GM18909 (cell line): Measurements from ENCODE around the gene PLCD4.

Experiments
- ATAC-seq: cut with Tn5 transposase; IDR thresholded peaks from one replicate; pipeline ENCODE4 v1.9.1; 2021; ENCODE audit warnings: mild to moderate bottlenecking; ENCODE audit not compliant: unreplicated experiment, poor library complexity

PLCD4 gene

GRCh38 chr2:218662377-218662776, 54.7 kb downstream of the PLCD4 start:
- ATAC-seq, result no peak

GRCh38 chr2:218662827-218663226, 55.1 kb downstream of the PLCD4 start:
- ATAC-seq, result no peak

DNA sequence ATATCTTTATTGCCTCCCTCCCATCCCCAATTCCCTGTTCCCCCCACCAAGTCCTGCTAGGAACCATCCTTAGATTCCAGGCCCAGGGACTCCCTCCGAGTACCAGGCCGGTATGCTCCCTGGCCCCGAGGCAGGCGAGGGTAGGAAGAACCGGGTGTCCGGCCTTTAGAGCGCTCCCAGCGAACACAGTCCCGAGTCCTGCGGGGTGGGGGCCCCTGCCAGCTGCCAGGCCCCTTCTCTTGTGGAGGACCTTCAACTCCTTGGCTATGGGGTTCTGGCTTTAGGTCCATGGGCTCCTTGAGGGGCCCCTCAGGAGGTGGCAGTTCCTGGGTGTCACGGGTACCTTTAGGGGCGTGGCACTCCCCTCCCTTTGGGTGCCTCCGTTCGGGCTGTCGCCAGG, 56.2 kb downstream of the PLCD4 start:
- ATAC-seq, result no peak

GRCh38 chr2:218664653-218665052, 57.0 kb downstream of the PLCD4 start:
- ATAC-seq, result no peak

- no peak for ATAC-seq
Observed at GRCh38 chr2:218671097-218671653, 63.5 kb downstream of the PLCD4 start.

- peak; percentile 98 for ATAC-seq
Observed at GRCh38 chr2:218671654-218672566, 64.2 kb downstream of the PLCD4 start, which contains the start of the genes RNF25 and STK36. TSS of gene RNF25 (minus strand) at chr2:218672002. CDS start at chr2:218671970, 32 bp downstream. TSS of gene STK36 (plus strand) at chr2:218672086. CDS start at chr2:218672830, 744 bp downstream.

DNA sequence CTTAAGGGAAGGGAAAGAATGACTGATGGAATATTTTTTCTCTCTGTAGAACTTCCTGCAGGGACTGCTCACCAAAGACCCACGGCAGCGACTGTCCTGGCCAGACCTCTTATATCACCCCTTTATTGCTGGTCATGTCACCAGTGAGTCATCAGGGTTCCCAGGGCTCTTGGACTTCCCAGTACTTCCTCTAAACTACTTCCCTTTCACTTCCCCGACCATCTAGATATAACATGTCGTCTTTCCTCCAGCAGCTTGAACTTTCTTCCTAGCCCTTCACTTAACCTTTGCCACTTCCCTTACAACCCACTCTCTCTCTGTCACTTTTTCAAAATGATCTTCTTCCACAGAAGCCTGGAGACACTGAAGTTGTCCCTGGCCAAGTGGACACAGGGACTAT, 71.4 kb downstream of the PLCD4 start:
- ATAC-seq, result no peak

GRCh38 chr2:218680061-218680460, 72.4 kb downstream of the PLCD4 start:
- ATAC-seq, result no peak
